ENCODE measurements around the gene LRRC74B. TPM values are rescaled to one million over a fixed set of nuclear protein-coding genes. Genes with fewer than 3 reads are reported as not detected.

The LRRC74B gene
- total RNA-seq, 2 donors from 2014 or later = not detected

DNA sequence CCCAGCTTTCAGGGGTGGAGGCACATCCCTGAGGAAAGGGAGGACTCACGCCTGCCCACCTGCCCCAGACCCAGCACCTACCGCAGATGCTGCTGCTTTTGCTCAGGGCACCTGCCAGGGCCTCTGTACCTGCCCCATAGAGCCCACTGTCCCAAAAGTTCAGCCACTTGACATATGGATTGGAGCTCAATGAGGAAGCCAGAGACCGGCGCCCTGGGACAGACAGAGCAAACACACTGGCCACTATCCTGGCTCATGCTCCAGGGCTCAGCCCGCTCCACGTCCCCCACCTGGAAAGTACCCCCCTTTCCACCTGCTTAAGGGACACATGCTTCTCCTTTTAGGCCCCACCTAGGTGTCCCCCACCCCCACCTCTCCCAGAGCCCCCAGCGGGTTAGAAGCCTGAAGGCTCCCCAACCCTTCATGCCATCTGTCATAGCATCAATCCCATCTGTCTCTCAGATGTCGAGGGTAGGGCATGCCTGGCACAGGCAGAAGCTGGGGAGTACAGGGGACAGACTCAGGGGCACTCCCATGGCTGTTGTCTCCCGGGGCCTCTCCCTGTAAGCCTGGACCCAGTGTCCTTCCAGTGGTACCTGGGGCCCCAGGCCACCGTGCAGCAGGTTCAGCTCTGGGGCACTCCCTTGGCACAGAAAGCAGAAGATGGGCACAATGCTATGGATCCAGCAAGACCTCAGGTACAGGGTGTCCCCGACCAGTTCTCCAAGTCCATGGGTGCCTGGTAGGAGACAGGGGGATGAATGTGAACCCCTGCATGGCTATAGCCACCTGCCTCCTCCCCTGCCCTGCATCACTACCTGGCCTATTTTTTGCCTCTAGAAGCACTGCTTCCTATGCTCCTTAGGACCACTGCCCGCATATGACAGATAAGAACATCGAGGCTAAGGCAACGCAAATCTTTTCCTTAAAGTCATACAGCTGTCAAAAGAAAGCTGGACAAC lies 33.0 kb upstream of the LRRC74B start:
- peaks cover 3 to 27% of the 10 kb centered on the region in 2 donors for H3K4me1 ChIP-seq
- TF ChIP-seq, protein P1, sequence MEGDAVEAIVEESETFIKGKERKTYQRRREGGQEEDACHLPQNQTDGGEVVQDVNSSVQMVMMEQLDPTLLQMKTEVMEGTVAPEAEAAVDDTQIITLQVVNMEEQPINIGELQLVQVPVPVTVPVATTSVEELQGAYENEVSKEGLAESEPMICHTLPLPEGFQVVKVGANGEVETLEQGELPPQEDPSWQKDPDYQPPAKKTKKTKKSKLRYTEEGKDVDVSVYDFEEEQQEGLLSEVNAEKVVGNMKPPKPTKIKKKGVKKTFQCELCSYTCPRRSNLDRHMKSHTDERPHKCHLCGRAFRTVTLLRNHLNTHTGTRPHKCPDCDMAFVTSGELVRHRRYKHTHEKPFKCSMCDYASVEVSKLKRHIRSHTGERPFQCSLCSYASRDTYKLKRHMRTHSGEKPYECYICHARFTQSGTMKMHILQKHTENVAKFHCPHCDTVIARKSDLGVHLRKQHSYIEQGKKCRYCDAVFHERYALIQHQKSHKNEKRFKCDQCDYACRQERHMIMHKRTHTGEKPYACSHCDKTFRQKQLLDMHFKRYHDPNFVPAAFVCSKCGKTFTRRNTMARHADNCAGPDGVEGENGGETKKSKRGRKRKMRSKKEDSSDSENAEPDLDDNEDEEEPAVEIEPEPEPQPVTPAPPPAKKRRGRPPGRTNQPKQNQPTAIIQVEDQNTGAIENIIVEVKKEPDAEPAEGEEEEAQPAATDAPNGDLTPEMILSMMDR (IDR thresholded peaks at IDR 0.05) = no peak
- H3K27me3 ChIP-seq = no peaks in the 10 kb centered on the region
- H3K36me3 ChIP-seq = no peaks in the 10 kb centered on the region
- no peak for DNase-seq (ENCODE audit: low spot score)
- no peak overlapping the region for H3K27ac ChIP-seq
- no peak overlapping the region for H3K4me3 ChIP-seq
- H3K9me3 ChIP-seq = no peaks in the 10 kb centered on the region

DNA sequence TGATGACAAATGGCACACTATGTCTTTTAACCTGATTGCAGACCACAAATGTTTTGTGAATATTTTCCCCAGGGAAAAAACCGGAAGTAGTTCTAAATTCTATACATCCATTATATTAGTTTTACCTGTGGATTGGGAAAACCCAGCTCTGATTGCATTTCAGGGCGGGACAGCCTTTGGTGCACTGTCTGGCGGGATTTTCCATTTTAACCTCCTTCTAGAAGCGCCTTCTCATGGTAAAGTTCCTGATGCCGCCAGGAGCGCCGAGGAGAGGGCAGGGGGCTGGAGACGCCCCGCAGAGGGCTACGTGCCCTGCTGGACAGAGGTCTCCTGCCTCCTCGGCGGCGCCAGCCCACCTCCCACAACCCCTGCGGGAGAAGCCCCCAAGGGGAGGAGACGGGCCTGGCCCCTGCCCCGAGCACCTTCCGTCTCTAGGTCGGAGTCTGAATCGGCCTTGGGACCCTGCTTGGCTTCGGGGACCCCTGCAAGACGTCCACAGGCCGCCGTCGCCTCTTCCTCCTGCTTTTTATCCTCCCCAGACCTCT lies 32.0 kb upstream of the LRRC74B start:
- Histone ChIP-seq H3K27ac (peak overlapping the region; percentile 60 to 62), H3K36me3 (no peaks in the 10 kb centered on the region), H3K9me3 (no peaks in the 10 kb centered on the region), H3K4me1 (peaks cover 3 to 27% of the 10 kb centered on the region in 2 donors), H3K4me3 (peak overlapping the region; percentile 34 to 52), H3K27me3 (no peaks in the 10 kb centered on the region)
- TF ChIP-seq, protein P1 (IDR thresholded peaks at IDR 0.05) = no peak
- DNase-seq (ENCODE audit: low spot score) = no peak

DNA sequence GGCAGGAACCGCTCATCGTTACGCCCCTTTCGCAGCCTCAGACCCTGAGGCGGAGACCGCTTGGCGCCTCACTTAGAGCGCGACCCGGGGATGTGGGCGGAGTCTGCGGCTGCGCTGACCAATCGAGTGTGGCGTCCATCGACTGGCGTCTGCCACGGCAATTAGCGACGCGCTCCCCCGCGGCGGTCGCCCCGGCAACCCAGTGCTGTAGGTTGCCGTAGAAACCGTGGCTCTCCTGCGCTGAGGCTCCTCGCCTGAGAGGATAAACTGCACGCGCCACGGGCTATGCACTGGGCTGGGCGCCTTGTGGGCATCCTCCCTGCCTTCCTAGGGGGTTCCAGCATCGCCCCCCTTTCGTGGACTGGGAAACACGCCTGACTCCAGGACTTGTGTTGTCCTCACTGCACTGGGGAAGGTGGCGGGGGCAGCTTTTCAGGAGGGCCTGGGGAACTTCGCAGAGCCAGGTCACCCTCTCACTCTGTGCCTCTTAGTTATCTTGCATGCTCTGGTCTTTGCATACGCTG lies 31.5 kb upstream of the LRRC74B start:
- Histone ChIP-seq H3K4me1 (peaks cover 3 to 27% of the 10 kb centered on the region in 2 donors), H3K4me3 (peak overlapping the region; percentile 34 to 52), H3K9me3 (no peaks in the 10 kb centered on the region), H3K36me3 (no peaks in the 10 kb centered on the region), H3K27me3 (no peaks in the 10 kb centered on the region), H3K27ac (peak overlapping the region; percentile 61 to 62)
- TF ChIP-seq, protein P1 (IDR thresholded peaks at IDR 0.05) = no peak
- peak; percentile 90 for DNase-seq (ENCODE audit: low spot score)

DNA sequence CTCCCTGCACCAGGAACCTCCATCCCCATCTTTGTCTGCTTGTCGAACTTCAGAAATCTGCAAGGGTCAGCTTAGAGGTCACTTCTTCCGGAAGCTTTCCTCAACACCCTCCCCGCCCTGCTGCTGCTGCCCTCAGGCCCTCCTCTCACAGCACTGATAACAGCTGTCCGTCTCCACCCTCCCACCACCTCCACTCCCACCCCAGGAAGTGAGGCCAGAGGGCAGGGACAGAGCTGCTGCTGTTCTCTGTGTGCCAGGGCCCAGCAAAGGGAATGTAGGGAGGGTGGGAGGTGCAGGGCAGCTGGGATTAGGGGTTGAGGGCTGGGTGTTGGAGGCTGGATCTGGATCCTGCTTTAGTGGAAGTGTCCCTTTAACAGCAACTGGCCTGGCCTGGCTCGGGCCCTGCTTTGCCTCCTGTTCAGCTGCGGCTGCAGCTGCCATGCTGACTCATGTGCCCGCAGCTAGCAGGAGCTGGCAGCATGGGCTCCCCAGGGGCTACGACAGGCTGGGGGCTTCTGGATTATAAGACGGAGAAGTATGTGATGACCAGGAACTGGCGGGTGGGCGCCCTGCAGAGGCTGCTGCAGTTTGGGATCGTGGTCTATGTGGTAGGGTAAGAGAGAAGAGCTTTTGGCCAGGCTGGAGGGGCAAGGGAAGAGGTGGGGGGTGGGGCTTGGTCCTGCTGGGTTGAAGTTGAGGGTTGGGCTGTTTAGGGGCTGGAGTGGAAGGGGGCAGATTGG lies 30.9 kb upstream of the LRRC74B start, which contains the start of gene P2RX6:
Gene P2RX6, plus strand, starts transcription at position 440 of the 740 bp plus-strand sequence. Its CDS starts 10 bp downstream, at position 450.
- Histone ChIP-seq H3K27me3 (no peaks in the 10 kb centered on the region), H3K4me1 (peaks cover 3 to 27% of the 10 kb centered on the region in 2 donors), H3K4me3 (peak within 1 kb of the TSS; percentile 34 to 52), H3K9me3 (no peaks in the 10 kb centered on the region), H3K27ac (peak within 1 kb of the TSS; percentile 61 to 62), H3K36me3 (no peaks in the 10 kb centered on the region)
- DNase-seq (ENCODE audit: low spot score) = no peak
- TF ChIP-seq, protein P1 (IDR thresholded peaks at IDR 0.05) = no peak

DNA sequence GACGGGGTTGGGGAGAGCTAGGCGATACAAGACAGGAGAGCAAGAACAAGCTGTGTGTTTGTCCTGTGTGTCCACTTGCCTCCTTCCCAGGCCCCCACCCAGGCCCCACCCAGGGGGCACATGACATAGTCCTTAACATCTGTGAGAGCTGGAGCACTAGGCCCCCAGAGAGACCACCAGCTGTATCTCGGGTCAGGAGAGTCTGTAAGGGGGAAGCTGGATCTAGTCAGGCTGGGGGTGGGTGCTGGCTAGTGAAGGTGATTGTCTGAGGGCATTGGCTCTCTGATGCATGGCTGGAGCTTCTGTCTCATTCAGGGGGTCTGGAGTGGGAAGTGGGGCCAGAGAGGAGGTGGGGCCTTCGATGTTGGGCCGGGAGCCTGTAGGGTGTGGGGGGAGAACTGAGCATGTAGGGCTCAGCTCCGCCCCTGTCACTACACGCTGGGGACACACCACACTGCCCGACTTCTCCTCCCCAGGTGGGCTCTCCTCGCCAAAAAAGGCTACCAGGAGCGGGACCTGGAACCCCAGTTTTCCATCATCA lies 30.2 kb upstream of the LRRC74B start:
- H3K4me3 ChIP-seq = peak overlapping the region; percentile 9 to 52
- no peak for DNase-seq (ENCODE audit: low spot score)
- peak overlapping the region; percentile 61 to 62 for H3K27ac ChIP-seq

More for the DNA sequence above, 30.2 kb upstream of the LRRC74B start:
- Histone ChIP-seq H3K9me3 (no peaks in the 10 kb centered on the region), H3K4me1 (peaks cover 3 to 27% of the 10 kb centered on the region in 2 donors), H3K36me3 (no peaks in the 10 kb centered on the region), H3K27me3 (no peaks in the 10 kb centered on the region)
- TF ChIP-seq, protein P1 (IDR thresholded peaks at IDR 0.05) = no peak
